ENCODE measurements around the gene ZNF649. TPM values are rescaled to one million over a fixed set of nuclear protein-coding genes. Genes with fewer than 3 reads are reported as not detected.
A peak's percentile ranks its signal among the peaks of the same experiment; 100 is the strongest.

ZNF649 gene
- total RNA-seq, 1 experiment from 2014 or later = 9.7 TPM

DNA sequence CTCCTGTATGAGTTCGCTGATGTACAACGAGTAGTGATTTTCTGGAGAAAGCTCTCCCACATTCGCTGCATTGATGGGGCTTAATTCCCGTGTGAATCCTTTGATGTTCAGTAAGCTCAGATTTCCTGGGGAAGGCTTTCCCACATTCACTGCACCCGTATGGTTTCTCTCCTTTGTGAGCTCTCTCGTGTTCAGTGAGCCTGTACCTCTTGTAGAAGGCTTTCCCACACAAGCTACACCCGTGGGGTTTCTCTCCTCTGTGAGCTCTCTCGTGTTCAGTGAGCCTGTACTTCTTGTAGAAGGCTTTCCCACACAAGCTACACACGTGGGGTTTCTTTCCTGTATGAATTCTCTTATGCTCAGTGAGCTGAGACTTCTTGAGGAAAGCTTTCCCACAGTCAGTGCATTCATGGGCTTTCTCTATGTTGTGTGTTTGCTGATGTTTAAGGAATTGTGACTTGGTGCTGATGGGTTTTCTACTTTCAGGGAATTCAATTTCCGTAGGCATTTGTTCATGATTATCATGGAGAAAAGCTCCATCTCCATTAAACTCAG is 13.5 kb downstream of the ZNF649 start:
- intact Hi-C loops (cut with micrococcal nuclease) = no loop called here
- CTCF ChIA-PET = no interaction called here
- BruUV-seq (replicated peaks) = TSS peak; percentile 7
- Histone ChIP-seq H3K27ac (ENCODE audit: low read length) (no peak overlapping the region), H4K20me1 (ENCODE audit: low read length) (no peaks in the 10 kb centered on the region), H3K4me1 (ENCODE audit: insufficient read depth, low read length) (no peaks in the 10 kb centered on the region), H3K9me2 (replicated peaks; ENCODE audit: low read length) (no peaks in the 10 kb centered on the region), H2AFZ (ENCODE audit: low read length) (no peak overlapping the region), H3K9me3 (ENCODE audit: low read length) (peaks cover 86% of the 10 kb centered on the region), H3K9ac (ENCODE audit: low read length) (no peak overlapping the region), H3K27me3 (ENCODE audit: low read length) (no peaks in the 10 kb centered on the region), H3F3A (ENCODE audit: low read length, unreplicated experiment) (no peaks in the 10 kb centered on the region), H3K4me3 (ENCODE audit: low read length) (peak overlapping the region; percentile 14; the same call in 1 of the 2 replicates), H3K4me2 (ENCODE audit: low read length) (no peak overlapping the region), H3K36me3 (ENCODE audit: low read depth, low read length) (peaks cover 97% of the 10 kb centered on the region), H3K79me2 (ENCODE audit: low read length) (no peaks in the 10 kb centered on the region)
- POLR2A ChIA-PET (ENCODE audit: unreplicated experiment) = no interaction called here
- no peak for ATAC-seq
- no peak for DNase-seq
- TF ChIP-seq EZH2phosphoT487 (IDR thresholded peaks at IDR 0.05; ENCODE audit: borderline replicate concordance, low read length) (no peak), EZH2 (IDR thresholded peaks at IDR 0.05; ENCODE audit: low read length, unreplicated experiment) (no peak)
- TF ChIP-seq, protein P1, sequence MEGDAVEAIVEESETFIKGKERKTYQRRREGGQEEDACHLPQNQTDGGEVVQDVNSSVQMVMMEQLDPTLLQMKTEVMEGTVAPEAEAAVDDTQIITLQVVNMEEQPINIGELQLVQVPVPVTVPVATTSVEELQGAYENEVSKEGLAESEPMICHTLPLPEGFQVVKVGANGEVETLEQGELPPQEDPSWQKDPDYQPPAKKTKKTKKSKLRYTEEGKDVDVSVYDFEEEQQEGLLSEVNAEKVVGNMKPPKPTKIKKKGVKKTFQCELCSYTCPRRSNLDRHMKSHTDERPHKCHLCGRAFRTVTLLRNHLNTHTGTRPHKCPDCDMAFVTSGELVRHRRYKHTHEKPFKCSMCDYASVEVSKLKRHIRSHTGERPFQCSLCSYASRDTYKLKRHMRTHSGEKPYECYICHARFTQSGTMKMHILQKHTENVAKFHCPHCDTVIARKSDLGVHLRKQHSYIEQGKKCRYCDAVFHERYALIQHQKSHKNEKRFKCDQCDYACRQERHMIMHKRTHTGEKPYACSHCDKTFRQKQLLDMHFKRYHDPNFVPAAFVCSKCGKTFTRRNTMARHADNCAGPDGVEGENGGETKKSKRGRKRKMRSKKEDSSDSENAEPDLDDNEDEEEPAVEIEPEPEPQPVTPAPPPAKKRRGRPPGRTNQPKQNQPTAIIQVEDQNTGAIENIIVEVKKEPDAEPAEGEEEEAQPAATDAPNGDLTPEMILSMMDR (conservative IDR thresholded peaks at IDR 0.05; ENCODE audit: low read depth, low read length) = no peak

DNA sequence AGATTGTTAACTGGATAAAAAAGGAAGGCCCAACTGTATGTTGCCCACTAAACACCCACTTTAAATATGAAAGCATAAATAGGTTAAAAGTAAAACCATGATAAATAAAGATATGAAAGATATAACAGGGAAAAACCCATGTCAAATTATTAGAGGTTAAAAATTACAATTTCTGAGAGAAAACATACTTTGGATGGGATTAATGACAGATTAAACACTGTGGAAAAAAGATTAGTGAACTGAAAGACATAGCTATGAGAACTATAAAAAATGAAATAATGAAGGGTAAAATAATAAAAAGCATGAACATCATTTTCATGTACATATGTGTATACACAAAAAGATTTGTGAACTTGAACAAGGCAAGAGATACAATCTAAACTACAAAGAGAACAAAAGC is 14.9 kb downstream of the ZNF649 start:
- H3K4me3 ChIP-seq (ENCODE audit: low read length) = no peak overlapping the region; the same call in 1 of the 2 replicates
- ChIA-PET POLR2A (ENCODE audit: unreplicated experiment) (no interaction called here), CTCF (no interaction called here)
- no peak for ATAC-seq
- H3K27me3 ChIP-seq (ENCODE audit: low read length) = no peaks in the 10 kb centered on the region
- H3K4me1 ChIP-seq (ENCODE audit: insufficient read depth, low read length) = no peaks in the 10 kb centered on the region
- H3K36me3 ChIP-seq (ENCODE audit: low read depth, low read length) = peaks cover 100% of the 10 kb centered on the region
- no peak overlapping the region for H2AFZ ChIP-seq (ENCODE audit: low read length)
- intact Hi-C loops (cut with micrococcal nuclease) = no loop called here
- H3K4me2 ChIP-seq (ENCODE audit: low read length) = no peak overlapping the region
- H3K9ac ChIP-seq (ENCODE audit: low read length) = no peak overlapping the region
- no TSS peak for BruUV-seq (replicated peaks)
- no peaks in the 10 kb centered on the region for H3K79me2 ChIP-seq (ENCODE audit: low read length)
- no peaks in the 10 kb centered on the region for H3K9me2 ChIP-seq (replicated peaks; ENCODE audit: low read length)
- H3K9me3 ChIP-seq (ENCODE audit: low read length) = peaks cover 86% of the 10 kb centered on the region
- H3K27ac ChIP-seq (ENCODE audit: low read length) = no peak overlapping the region
- H4K20me1 ChIP-seq (ENCODE audit: low read length) = no peaks in the 10 kb centered on the region
- DNase-seq = no peak
- H3F3A ChIP-seq (ENCODE audit: low read length, unreplicated experiment) = no peaks in the 10 kb centered on the region
- TF ChIP-seq, protein P1 (conservative IDR thresholded peaks at IDR 0.05; ENCODE audit: low read depth, low read length) = no peak
- TF ChIP-seq EZH2 (IDR thresholded peaks at IDR 0.05; ENCODE audit: low read length, unreplicated experiment) = no peak

DNA sequence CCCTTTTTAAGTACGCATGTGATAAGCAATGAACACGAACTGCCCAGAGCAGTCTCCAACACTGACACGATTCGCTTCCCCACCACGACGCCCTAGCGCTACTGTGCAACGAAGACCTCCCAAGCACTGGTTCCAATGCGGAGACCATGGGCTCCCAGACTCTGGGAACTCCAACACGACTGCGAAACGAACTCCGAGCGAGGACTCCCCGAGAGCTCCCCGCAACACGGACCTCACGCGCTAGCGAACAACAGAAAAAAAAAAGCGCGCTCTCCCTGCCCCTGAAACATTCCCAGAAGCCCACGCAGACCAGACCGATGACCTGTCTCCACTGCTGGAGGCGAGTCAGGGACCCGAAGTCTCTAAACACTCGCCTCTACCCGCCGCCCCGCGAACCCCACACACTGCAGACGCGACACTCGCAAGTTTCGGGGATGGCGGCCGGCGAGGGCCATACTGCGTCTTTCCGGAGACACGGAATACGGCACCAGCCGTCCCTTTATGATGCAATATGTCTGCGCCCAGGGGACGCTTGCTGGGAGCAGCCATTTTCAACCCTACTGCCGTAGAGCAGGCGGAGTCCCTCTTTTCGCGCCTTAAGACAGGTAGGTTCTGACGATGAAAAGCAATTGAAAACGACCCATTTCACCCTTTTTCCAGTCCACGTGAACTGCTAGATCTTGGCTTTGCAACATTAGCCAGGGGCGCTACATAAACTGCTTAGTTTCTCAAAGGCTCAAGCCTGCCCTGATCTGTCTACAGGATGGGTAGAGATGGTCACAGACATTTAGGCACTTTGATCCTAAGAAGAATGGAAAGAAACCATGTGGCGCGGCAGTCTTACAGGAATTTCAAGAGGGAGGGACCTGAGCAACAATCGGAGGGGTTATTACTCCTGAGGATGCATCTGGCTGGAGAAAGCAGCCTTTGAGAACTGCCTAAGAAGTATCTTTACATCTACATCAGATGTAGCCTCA is 17.0 kb downstream of the ZNF649 start, which contains the start of gene ZNF577:
Gene ZNF577 (minus strand): TSS at position 430 of the 977 bp plus-strand sequence. CDS start 7,569 bp downstream, outside the sequence.
- CTCF ChIA-PET = no interaction called here
- Histone ChIP-seq H3K9ac (ENCODE audit: low read length) (no peak within 1 kb of the TSS), H2AFZ (ENCODE audit: low read length) (no peak within 1 kb of the TSS), H4K20me1 (ENCODE audit: low read length) (no peaks in the 10 kb centered on the region), H3K4me2 (ENCODE audit: low read length) (no peak within 1 kb of the TSS), H3F3A (ENCODE audit: low read length, unreplicated experiment) (no peaks in the 10 kb centered on the region), H3K9me3 (ENCODE audit: low read length) (peaks cover 86% of the 10 kb centered on the region), H3K9me2 (replicated peaks; ENCODE audit: low read length) (no peaks in the 10 kb centered on the region), H3K79me2 (ENCODE audit: low read length) (no peaks in the 10 kb centered on the region), H3K27ac (ENCODE audit: low read length) (no peak within 1 kb of the TSS), H3K4me3 (ENCODE audit: low read length) (no peak within 1 kb of the TSS; the same call in 1 of the 2 replicates), H3K4me1 (ENCODE audit: insufficient read depth, low read length) (no peaks in the 10 kb centered on the region), H3K36me3 (ENCODE audit: low read depth, low read length) (peaks cover 94% of the 10 kb centered on the region), H3K27me3 (ENCODE audit: low read length) (no peaks in the 10 kb centered on the region)
- TF ChIP-seq EZH2 (IDR thresholded peaks at IDR 0.05; ENCODE audit: low read length, unreplicated experiment) = no peak
- no peak for TF ChIP-seq EZH2phosphoT487 (IDR thresholded peaks at IDR 0.05; ENCODE audit: borderline replicate concordance, low read length)
- TF ChIP-seq, protein P1 (conservative IDR thresholded peaks at IDR 0.05; ENCODE audit: low read depth, low read length) = no peak
- no peak for ATAC-seq
- DNase-seq = no peak
- intact Hi-C loops (cut with micrococcal nuclease) = no loop called here
- BruUV-seq (replicated peaks) = no TSS peak
- POLR2A ChIA-PET (ENCODE audit: unreplicated experiment) = no interaction called here

Data from PC-3 (cell line).